NCI-H524 treated with DMSO at 0.1 percent for 48 hours (cell line): ENCODE data around the gene LIN37.
"Not testable (repeated sequence)": the region's sequence is repeated elsewhere in the genome, so short reads cannot be mapped to it uniquely, and the experiment has no call there.

Experiments
- DNase-seq: peaks from one replicate; lab custom pipeline; 2025; lab: John Stamatoyannopoulos, UW

Gene LIN37

DNA sequence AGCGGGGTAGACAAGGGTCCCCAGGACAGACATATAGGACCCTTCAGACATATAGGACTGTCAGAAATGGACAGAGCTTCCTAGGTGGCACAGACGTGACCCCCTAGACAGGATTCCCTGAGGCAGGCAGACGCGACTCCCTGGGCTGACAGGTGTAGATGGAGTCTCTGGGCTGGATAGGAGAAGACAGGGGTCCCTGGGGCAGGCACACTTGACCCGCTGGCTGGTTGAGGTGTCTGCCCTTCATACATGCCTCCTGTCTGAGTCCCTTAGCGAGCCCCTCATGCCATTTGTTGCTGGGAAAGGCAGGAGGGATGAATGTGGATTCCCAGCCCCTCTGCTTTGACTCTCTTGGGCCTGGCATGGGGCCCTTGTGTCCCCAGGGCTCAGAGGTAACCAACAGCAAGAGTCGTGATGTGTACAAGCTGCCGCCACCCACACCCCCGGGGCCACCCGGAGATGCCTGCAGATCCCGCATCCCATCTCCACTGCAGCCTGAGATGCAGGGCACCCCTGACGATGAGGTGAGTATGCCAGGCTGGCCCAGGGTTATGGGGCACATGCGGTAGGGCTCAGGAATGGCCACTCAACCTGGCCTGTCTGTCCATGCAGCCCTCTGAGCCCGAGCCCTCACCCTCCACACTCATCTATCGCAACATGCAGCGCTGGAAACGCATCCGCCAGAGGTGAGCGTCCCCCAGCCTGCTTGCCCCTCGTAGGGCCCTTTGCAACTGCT, 5.4 kb downstream of the LIN37 start:
- no peak for DNase-seq

DNA sequence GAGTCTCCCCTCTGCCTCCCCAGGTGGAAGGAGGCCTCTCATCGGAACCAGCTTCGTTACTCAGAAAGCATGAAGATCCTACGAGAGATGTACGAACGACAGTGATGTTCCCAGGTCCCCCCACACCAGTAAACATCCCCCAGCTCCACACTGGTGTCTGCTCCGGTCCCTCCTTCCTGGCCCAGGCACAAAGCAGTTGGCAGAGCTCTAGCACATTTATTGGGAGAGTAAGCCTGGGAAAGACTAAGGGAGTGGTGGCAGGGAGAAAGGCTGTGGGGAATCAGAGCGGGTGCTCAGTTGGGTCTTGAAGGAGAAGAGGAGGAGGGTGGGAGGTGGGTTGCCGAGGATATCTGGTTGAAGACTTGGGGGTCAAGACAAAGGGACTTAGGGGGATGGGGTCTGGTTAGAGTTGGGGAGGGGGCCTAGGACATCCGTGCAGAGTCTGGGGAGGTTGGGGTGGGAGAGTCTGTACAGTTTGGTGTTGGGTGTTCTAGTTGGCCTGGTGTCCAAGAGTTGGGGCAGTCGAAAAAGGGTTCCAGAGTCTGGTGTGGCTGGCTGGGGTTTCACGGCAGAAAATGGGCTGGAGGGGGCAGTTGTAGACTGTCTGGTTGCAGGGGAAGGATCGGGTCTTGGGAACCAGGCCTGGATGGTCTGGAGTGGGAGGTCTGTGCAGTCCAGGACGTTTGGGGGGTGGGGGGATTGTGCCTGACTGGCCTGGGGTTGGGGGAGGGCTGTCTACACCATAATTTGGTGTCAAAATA, 6.2 kb downstream of the LIN37 start:
- DNase-seq, result no peak

DNA sequence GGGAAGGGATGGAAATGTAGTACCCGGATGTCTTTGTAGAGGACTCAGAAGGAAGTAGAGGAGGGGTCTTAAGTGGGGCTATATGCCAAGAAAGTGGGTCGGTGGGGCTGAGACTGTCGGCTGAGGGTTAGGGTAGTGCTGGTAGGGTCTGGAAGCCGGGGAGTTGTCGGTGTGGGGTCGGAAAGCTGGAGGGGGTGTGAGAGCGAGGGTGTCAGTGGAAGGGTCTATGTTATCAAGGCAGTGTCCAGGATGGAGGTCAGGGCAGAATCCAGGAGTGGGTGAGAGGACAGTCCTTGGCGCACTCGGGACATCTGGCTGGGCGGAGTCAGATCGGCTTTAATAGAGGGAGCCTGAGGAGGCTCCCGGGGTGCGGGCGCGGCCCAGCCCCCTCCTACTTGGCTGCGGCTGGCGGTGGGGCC, 6.8 kb downstream of the LIN37 start:
- no peak for DNase-seq

DNA sequence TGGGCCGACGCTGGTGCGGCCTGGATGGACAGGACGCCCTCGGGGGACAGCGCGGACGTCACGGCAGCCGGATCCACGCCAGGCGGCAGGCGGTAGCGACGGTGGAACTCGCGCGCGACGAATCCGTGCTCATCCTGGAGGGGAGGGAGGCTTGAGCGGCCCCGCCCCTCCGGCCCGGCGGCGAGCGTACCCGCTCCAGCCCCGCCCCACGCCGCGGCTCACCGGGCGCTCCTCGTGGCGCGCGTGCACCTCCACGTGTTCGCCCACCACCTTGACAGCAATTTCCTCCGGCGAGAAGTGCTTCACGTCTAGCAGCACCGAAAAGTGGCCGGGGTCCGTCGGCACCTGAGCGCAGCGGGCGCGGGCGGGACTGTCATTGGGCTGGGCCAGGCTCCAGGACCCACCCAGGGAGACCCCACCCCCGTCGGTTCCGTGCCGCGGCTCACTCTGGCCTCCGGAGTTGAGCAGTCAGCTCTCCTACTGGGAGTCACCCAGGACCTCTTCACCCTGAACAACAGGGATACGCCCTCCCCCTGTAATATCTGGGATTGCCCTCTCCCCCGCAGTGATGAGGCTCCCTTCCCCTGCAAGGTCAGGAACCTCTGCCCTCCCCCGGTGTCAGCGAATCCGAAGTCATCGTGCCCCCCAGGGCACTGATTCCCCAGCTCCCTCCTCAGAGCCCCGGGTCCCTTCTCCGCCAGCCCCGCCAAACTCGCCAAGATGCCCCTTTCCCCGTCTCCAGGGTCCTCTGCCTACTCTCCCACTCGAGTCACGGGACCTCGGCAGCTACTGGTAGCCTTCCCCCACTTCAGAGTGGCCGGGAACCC, 7.4 kb downstream of the LIN37 start:
- no peak for DNase-seq

DNA sequence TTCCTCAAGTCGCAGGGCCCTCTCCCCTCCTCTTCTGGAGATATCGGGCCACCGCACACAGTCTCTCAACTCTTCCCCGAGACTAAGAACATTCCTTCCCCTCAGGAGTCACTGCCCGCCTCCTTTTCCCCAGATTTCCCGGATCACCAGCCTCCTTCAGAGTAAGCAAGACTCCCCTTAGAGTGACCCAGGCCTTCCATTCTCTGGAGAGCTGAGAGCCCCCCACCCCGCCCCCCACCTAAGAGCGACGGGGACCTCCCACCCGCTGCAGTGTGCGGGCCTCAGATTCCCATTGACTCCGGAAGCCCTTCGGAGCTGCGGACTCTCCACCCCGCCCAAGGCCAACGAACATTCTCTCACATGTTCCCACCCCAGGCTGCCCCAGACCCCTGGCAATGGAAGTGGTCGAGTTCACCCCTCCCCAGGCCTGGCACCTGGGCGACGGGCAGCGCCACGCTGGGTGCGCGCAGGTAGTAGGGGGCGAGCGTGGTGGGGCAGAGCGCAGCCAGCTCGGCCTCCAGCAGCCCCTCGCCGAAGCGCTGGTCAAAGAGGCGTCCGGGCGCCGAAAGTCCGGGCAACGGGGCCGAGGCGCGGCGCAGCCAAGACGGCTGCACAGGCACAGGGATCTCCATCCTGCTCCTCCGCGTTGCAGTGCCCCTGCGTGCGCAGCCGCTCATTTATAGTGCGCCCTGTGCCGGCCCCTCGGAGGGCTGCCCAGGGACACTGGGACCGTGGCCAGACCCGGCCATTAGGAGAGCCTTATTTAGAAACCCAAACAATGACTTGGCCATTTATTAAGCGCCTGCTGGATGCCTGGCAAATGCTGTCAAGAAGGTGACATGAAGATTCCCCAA, 8.2 kb downstream of the LIN37 start, which contains the start of gene HSPB6:
HSPB6 (minus strand) TSS at position 653 of the 854 bp plus-strand sequence; CDS start at position 632, 21 bp downstream.
- no peak for DNase-seq

DNA sequence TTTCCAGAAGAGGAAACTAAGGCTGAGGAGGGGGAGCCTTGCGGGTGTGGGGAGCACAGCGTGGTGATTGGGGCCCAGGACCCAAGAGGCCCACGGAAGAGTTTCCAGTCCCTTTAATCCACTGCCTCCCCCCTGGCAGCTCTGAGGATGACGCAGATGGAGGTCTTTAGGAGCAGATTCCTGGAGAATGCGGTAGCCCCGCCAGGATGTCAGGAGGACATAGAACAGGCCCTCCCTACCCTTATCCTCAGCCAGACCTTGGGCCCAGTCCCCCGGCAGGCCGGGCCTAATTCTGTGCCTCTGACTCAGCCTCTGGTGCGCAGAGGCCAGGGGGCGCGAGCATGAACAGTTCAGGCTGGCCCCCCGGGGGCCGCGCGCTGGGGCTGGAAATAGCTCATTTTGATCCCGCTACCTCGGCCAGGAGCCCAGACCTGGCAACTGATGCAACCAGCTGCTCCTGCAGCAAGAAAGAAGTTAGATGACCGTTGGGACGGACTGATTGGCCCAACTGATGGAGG, 8.9 kb downstream of the LIN37 start:
- DNase-seq, result no peak

DNA sequence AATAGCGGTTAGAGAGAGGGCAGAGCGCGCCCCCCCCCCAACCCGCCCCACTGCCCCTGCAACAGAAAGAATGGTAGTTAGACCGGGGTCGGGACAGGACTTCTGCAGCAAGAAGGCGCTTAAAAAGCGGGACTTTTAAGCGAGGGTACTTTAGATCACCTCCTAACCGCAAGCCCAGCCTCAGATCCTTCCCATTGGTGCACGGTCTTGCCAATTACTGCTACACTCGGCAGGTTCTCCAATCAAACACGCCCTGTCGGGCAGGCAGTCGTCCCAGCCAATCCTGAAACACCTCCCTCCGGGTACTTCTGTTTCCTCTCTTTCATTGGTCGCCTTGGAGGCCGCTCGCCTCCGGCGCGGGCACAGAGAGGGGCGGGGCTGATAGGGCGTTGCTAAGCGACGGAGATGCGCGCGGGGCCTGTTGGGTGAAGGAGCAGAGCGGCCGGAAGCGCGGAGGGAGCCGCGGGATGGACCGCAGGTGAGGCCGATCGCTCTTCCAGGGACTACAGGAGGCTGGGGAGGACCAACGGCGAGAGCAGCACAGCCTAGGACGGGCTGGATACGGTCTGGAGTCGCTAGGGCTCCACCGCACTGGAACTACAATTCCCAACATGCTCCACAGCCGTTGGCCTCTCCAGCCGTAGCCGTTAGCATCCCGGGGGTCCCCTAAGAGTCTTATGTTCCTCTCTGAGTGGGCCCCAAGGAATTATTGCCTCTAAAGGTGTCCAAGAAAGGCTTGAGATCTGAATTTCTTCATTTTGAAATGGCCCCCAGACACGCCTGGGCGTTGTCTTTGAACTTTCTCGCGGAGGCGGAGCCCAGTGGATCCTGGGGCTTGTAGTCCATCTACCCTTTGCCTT, 9.6 kb downstream of the LIN37 start, which contains the start of gene PROSER3:
PROSER3 (plus strand) TSS at position 428 of the 860 bp plus-strand sequence; CDS start at position 468, 40 bp downstream.
- peak; percentile 96 for DNase-seq

DNA sequence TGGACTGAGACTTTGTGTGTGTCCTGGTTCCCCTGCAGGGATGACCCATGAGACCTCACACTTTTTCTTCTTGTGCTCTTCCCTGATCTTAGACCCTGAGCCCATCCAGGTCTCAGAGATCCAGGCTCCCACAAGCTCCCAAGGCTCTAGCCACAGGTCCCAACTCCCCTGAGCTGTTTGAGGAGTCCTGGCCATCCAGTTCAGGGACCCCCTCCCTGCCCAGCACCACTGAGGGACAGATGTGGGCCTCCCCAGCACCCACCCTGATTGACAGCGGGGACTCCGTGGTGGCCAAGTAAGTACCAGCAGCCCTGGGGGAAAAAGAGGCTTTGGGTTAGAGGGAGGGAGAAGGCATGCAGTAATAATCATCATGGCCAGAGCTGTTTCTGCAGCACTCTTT, 11.3 kb downstream of the LIN37 start:
- DNase-seq, result no peak

DNA sequence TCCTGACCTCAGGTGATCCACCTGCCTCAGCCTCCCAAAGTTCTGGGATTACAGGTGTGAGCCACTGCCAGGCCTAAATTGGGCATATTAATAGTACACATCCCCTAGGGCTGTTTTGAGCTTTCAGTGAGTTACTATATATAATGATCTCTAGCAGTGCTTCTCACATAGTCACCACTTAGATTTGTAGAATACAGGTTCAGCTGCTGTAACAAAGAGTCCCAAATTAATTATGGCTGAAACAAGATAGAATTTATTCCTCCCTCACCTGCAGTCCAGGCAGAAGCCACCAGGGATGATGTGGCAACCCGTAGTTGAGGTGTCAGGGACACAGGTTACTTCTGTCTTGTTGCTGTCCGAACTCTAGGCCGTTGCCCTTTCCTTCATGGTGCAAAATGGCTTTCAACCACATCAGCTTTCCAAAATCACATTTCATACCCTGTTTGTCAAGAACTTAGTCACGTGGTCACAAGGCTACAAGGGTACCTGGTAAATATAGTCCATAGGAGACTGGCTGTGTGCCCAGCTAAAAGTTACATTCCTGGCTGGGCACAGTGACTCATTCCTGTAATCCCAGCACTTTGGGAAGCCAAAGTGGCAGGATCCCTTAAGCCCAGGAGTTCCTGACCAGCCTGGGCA, 12.5 kb downstream of the LIN37 start:
- DNase-seq, result no peak

DNA sequence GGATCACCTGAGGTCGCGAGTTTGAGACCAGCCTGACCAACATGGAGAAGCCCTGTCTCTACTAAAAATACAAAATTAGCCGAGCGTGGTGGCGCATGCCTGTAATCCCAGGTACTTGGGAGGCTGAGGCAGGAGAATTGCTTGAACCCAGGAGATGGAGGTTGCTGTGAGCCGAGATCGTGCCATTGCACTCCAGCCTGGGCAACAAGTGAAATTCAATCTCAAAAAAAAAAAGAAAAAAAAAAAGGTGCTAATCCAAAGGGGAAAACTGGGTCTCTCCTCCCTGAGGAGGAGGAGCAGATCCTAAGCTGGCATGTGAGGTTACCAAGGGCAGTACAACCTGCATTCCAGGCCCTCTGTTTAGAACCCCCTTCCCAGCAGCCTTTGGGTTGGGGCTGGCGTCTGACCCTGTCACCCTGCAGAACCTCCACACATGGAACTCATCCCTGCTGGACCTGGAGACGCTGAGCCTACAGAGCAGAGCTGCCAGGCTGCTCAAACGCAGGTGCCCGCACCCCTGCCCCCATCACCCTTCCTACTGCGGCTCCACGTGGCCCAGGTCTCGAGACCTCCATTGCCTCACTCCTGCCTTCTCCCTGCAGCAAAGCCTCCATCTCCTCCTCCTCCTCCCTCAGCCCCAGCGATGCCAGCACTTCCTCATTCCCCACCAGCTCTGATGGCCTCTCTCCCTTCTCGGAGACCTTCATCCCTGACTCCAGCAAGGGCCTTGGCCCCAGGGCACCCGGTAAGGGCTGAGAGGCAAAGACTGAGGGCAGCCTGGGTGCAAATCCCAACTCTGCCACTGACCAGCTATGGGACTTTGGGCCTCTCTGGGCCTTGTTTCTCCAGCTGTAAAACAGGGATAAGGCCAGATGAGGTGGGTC, 16.3 kb downstream of the LIN37 start:
- DNase-seq, result no peak

DNA sequence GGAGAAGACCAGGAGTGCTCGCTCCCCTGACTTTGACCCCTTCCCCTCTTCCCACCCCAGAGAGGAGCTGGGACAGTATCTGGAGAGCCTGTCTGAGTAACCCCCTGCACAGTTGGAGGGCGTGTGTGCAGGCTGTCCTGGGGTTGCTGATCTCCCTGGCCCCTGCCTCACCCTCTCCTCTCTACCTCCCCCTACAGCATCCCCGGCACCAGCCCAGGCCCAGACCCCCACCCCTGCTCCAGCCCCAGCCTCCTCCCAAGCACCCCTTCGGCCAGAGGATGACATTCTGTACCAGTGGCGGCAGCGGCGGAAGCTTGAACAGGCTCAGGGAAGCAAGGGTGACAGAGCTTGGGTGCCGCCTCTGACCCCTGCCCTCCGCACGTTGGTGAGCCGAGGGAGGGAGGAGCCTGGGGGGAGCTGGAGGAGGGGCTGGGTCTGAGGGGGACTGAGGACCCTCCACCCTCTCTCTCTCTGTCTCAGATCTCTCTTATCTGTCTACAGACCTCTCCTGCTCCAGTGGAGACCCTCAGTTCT, 18.3 kb downstream of the LIN37 start:
- DNase-seq, result no peak

DNA sequence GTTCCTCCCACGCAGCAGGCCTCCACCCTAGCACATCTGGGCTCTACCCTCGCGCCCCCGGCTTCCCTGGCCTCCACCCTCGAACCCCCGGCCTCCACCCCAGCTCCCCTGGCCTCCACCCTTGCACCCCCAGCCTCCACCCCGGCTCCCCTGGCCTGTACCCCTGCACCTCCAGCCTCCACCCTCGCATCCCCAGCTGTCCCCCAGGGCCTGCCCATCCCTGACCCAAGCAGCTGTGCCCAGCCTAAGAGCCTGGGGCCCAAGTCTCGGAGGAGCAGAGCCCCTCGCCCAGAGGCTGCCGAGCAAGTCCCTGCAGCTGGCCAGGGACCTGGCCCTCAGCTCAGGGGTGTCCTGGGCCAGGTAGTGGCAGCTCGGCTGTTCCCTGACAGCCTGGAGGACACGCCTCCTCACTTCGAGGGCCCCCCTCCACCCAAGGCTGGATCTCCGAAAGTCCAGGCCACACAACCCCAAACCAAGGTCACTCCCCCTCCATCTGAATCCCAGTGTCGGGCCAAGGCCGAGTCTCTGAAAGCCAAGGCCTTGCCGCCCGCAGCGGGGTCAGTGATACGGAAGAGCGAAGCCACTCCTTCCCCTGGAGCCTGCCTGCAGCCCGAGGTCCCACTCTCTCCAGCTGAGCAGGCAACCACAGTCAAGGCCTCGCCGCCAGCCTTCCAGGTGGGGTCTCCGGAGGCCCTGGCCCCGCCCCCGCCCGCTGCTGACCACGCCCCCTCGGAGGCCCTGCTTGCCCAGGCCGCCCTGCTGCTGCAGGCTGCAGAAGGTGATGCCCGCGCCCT, 19.1 kb downstream of the LIN37 start:
- DNase-seq, result no peak

DNA sequence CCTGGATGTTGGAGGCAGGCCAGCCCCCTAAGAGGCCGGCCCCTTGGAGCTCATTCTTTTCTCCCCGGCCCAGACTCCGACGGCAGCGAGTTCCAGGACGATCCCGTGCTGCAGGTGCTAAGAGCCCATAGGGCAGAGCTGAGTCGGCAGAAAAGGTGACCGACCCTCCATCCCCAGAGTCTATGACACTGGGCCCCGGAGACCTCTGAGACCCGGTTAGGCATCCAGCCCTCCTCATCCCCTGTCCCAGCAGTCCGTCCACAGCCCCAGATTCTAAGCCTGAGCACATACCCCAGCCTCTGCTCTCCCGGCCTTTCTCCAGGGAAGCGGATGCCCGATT, 19.7 kb downstream of the LIN37 start:
- DNase-seq, result no peak

DNA sequence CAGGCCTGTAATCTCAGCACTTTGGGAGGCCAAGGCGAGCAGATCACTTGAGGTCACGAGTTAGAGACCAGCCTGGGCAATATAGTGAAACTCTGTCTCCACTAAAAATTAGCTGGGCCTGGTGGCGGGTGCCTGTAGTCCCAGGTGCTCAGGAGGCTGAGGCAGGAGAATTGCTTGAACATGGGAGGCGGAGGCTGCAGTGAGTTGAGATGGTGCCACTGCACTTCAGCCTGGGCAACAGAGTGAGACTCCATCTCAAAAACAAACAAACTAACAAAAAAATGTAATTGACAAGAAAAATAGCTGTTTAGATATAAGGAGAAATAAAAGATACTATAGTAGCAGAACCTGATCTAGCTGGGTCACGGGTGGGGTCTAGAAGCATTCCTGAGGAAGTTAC, 24.0 kb downstream of the LIN37 start:
- not testable (repeated sequence) for DNase-seq

DNA sequence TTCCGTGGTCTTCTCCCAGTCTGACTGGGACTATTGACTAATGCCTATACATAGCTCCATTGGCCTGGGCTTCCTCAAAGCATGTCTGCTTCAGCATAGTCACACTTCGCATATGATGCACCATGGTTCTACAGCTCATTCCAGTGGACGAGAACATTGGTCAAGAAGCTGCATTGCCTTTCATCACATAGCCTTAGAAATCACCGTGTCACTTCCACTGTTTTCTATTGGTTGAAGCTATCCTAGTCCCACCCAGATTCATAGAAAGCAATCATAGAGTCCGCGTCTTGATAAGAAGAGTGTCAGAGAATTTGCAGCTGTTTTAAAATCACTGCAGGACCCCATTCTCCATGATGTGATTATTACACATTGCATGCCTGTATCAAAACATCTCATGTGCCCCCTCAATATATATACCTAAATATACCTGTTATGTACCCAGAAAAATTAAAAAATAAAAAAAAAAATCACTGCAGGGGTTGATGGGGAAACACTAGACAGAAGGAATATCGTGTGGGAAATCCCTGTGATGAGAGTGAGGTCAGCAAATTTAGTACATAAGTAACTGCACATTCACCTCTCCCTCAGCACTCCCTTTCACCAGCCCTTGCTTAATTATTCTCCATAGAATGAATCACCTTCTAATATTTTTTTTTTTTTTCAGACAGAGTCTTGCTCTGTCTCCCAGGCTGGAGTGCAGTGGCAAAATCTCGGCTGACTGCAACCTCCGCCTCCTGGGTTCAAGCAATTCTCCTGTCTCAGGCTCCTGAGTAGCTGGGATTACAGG, 24.8 kb downstream of the LIN37 start:
- no peak for DNase-seq

DNA sequence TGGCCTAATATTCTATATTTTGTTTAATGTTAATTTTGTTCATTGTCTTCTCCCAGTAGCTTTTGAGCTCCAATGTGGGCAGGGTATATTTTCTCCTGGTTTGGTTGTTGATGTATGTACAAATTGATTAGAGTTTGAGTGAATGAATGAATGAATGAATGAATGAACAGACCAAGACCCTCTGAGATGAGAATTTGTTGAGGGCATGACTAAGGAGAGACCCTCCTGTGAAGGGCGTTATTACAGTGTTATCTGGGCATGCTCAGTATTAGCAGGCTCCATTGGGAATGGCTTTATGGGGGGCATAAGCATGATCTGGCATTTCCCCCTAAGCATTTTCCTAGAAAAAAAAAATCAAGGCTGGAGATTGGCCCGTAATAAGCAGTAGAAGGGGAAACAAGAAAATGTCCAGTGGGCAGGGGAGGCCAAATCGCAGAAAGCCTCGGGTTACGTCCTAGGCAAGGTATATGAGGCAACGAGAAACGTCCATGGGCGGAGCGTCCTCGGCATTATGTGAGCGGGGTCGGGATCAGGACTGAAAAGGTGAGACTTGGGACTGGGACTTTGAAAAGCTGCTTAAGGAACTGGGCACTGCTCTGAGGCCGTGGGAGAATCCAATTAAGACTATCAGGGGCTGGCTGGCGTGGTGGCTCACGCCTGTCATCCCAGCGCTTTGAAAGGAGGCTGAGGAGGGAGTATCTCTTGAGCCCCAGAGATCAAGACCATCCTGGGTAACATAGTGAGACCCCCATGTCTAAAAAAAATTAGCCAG, 26.1 kb downstream of the LIN37 start:
- no peak for DNase-seq
